Skeletal muscle satellite cell (primary cell): ENCODE data around the gene TRMT6.

ENCODE experiments used
- H3K27me3 ChIP-seq: 2 replicates; pipeline ENCODE4 v1.7.0; 2013; ENCODE audit warnings: low read length; ENCODE audit not compliant: control insufficient read depth, insufficient read depth
- H3K36me3 ChIP-seq: 2 replicates; pipeline ENCODE4 v1.7.0; 2013; ENCODE audit warnings: mild to moderate bottlenecking, control low read depth, low read length; ENCODE audit not compliant: insufficient read depth
- H3K4me1 ChIP-seq: 2 replicates; pipeline ENCODE4 v1.7.0; 2013; ENCODE audit warnings: low read length; ENCODE audit not compliant: control insufficient read depth, insufficient read depth
- H3K4me2 ChIP-seq: 2 replicates; pipeline ENCODE4 v1.7.0; 2013; ENCODE audit warnings: mild to moderate bottlenecking, low read length
- H3K4me3 ChIP-seq: 2 replicates; pipeline ENCODE4 v1.7.0; 2013; ENCODE audit warnings: low read length
- H3K9ac ChIP-seq: 2 replicates; pipeline ENCODE4 v1.7.0; 2013; ENCODE audit warnings: mild to moderate bottlenecking, low read depth, low read length, moderate library complexity
- H3K9me3 ChIP-seq: replicated peaks from 2 replicates; pipeline ENCODE4 v1.7.0; 2013; ENCODE audit warnings: mild to moderate bottlenecking, control low read depth, low read length

TRMT6 gene

GRCh38 chr20:5923493-5923892, 26.8 kb downstream of the TRMT6 start:
- Histone ChIP-seq H3K36me3 (no peaks in the 10 kb centered on the region), H3K27me3 (peaks cover 25% of the 10 kb centered on the region), H3K4me1 (peaks cover 16% of the 10 kb centered on the region), H3K4me2 (no peak overlapping the region), H3K9ac (no peak overlapping the region), H3K9me3 (no peaks in the 10 kb centered on the region), H3K4me3 (no peak overlapping the region)

- Histone ChIP-seq H3K36me3 (no peaks in the 10 kb centered on the region), H3K9me3 (no peaks in the 10 kb centered on the region), H3K4me2 (no peak overlapping the region), H3K27me3 (peaks cover 20% of the 10 kb centered on the region), H3K4me1 (peaks cover 16% of the 10 kb centered on the region), H3K4me3 (no peak overlapping the region), H3K9ac (no peak overlapping the region)
Measured at GRCh38 chr20:5920581-5920980, 29.8 kb downstream of the TRMT6 start.

GRCh38 chr20:5919626-5920544, 30.4 kb downstream of the TRMT6 start:
- peaks cover 16% of the 10 kb centered on the region for H3K4me1 ChIP-seq
- H3K4me3 ChIP-seq, result no peak overlapping the region
- peak overlapping the region; percentile 67 for H3K4me2 ChIP-seq
- peaks cover 19% of the 10 kb centered on the region for H3K27me3 ChIP-seq
- no peaks in the 10 kb centered on the region for H3K9me3 ChIP-seq
- H3K36me3 ChIP-seq, result no peaks in the 10 kb centered on the region
- H3K9ac ChIP-seq, result no peak overlapping the region

DNA sequence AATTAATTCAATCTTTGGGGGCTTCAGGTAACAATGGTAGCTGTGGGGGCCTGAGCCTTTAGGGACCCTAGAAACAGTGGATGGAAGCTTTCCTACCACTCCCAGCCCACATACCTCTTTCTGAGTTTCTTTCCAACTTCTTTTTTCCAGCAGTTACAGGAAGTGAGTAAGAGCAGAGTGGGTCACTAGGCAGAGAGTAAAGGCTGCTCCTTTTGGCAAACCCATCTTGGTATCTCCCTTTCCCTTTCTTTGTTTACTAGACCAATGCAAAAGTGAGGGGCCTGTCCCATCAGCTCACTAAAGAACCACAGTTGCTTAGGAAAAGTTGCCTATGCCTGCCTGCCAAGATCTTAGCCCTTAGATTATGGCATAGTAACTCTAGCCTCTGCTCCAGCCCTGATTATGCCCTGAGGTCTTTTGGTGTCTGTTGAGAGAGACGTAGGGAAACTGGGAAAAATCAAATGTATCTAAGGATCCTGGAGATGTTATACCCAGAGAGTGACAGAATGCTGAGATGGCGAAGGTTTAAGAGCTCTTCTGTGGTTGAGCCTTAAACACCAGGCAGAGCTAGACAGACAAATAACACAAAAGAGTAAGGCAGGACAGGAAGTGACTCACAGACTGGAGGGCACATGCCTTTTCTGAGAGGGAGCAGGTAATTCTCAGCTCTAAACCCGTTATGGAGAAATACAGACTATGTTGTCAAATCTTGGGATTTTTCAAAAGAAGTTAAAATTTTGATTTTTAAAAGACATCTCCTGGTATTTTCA, 31.3 kb downstream of the TRMT6 start:
- Histone ChIP-seq H3K36me3 (no peaks in the 10 kb centered on the region), H3K4me1 (peaks cover 16% of the 10 kb centered on the region), H3K4me3 (peak overlapping the region; percentile 21), H3K27me3 (peaks cover 15% of the 10 kb centered on the region), H3K4me2 (peak overlapping the region; percentile 67), H3K9ac (no peak overlapping the region), H3K9me3 (no peaks in the 10 kb centered on the region)

DNA sequence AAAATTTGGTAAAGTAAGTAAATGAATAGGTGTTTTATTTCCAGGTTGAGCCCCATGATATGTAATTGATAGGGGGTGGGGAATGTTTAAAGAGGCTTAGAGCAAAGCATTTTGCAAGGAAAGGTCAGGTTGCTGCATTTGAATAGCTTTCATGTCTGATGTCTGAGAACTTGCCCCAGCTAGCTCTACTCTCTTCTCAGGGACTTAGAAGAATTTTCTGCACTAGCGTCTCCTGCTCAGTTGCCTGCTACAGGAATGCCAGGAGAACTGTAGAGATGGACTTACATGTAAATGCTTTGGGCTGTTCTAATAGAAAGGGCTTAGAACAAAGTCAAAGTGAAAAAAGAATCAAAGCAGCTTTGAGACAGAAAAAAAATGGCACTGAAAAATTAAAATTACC, 35.5 kb downstream of the TRMT6 start:
- Histone ChIP-seq H3K4me2 (no peak overlapping the region), H3K9me3 (no peaks in the 10 kb centered on the region), H3K27me3 (peaks cover 24% of the 10 kb centered on the region), H3K4me1 (peaks cover 22% of the 10 kb centered on the region), H3K4me3 (no peak overlapping the region), H3K9ac (no peak overlapping the region), H3K36me3 (no peaks in the 10 kb centered on the region)

DNA sequence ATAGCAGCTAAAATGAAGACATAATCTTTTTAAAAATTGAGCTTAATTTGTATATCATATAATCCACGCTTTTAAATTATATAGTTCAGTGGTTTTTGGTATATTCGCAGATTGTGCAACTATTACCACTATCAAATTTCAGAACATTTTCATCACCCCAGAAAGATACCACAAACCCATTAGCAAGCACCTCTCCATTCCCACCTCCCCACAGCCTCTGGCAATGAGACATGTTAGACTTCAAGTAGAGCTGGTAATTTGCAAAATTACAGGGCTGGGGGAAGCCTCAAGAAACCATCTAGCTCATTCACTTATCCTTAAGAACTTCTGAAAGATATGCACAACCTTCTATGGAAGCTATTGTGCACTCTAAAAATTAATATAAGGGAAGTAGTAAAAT, 37.2 kb downstream of the TRMT6 start:
- Histone ChIP-seq H3K4me1 (peaks cover 9% of the 10 kb centered on the region), H3K9me3 (no peaks in the 10 kb centered on the region), H3K36me3 (no peaks in the 10 kb centered on the region), H3K9ac (no peak overlapping the region), H3K27me3 (peaks cover 28% of the 10 kb centered on the region), H3K4me3 (no peak overlapping the region), H3K4me2 (no peak overlapping the region)

DNA sequence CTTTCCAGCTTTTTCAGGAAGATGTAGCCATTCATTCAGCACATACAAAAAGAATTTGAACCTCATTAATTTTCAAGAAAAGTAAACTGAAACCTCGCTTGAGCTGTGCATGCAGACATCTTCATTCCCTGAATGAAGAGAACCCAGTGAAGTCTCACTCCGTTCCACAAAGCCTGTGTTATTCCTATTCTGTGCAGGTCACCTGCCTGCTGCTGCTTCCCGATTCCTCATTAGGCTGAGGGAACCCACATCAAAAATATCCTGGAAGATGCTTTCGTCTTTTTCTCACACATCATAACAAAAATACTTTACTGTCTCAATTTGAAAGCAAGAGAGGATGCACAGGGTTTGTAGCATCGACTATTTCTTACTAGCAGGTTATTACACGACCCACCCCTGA, 40.1 kb downstream of the TRMT6 start:
- peaks cover 9% of the 10 kb centered on the region for H3K4me1 ChIP-seq
- H3K4me3 ChIP-seq, result no peak overlapping the region
- no peak overlapping the region for H3K9ac ChIP-seq
- H3K9me3 ChIP-seq, result no peaks in the 10 kb centered on the region
- H3K36me3 ChIP-seq, result no peaks in the 10 kb centered on the region
- H3K27me3 ChIP-seq, result peaks cover 50% of the 10 kb centered on the region
- H3K4me2 ChIP-seq, result no peak overlapping the region

DNA sequence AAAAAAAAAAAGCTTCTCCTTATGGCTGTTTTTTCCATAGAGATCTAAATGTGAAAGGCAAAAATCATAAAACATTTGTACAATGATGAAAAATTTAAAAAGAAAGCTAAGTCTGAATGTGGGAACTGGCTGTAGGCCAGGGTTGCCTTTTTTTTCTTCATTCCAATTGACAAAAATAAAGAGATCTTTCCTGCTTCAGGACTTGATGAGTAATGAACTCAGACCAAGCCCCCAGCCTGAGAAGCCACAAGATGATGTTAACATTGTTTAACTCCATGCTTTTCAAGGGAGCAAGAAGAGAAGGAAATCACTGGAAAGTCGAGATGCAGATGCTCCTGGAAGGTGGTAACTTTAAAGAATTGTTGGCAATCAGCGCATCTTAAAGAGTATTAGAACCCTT, 41.4 kb downstream of the TRMT6 start:
- H3K4me3 ChIP-seq, result no peak overlapping the region
- H3K9me3 ChIP-seq, result no peaks in the 10 kb centered on the region
- no peak overlapping the region for H3K4me2 ChIP-seq
- H3K4me1 ChIP-seq, result peaks cover 9% of the 10 kb centered on the region
- no peak overlapping the region for H3K9ac ChIP-seq
- H3K36me3 ChIP-seq, result no peaks in the 10 kb centered on the region
- H3K27me3 ChIP-seq, result peaks cover 55% of the 10 kb centered on the region

DNA sequence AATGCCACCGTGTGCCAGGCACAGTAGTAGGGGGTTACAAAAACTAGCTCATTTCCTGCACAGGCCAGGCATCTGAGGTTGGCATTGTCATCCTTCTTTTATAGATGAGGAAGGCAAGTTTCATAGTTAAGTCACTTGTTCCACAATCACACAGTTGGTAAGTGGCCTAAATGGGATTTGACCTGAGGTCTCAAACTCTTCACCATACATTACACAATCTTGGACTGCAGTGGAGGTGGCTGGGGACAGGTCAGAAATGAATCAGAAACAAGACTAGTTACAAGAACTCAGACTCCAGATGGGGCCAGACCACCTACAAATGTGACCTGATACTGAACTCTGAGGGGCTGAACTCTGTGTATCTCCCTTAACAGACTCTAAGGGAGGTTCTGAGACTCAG, 49.4 kb downstream of the TRMT6 start:
- Histone ChIP-seq H3K4me1 (no peaks in the 10 kb centered on the region), H3K4me3 (no peak overlapping the region), H3K9ac (no peak overlapping the region), H3K4me2 (no peak overlapping the region), H3K9me3 (no peaks in the 10 kb centered on the region), H3K36me3 (no peaks in the 10 kb centered on the region), H3K27me3 (peaks cover 47% of the 10 kb centered on the region)

DNA sequence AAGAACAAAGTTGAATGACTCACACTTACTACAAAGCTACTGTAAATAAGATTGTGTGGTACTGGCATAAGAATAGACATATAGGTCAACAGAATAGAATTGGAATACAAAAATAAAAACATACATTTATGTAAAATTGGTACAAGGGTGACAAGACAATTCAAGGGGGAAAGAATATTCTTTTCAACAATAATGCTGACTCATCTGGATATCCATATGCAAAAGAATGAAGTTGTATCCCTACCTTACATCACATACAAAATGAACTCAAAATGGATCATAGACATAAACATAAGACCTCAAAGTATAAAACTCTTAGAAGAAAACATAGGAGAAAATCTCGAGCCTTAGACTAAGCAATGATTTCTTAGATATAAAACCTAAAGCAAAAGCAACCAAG, 50.9 kb downstream of the TRMT6 start:
- Histone ChIP-seq H3K4me2 (no peak overlapping the region), H3K4me3 (no peak overlapping the region), H3K27me3 (peaks cover 39% of the 10 kb centered on the region), H3K9me3 (no peaks in the 10 kb centered on the region), H3K4me1 (no peaks in the 10 kb centered on the region), H3K9ac (no peak overlapping the region), H3K36me3 (no peaks in the 10 kb centered on the region)

DNA sequence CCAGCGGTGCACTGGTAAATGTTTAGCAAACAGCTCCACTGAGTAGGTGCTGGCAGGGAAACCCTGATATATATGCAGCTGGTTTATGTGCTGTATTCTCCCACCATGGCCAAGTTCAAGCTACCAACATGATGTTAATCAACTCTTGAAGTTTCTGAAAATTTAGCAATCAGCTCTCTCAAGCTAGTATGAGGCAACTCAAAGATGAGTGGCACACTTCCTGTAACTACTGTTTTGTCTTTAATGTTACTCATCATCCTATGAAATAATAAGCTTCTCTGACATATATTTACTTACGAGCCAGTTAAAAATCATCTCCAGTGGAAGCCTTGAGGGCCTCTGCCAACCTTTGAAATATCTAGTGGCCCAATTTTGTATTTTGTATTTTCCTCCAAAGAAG, 54.7 kb downstream of the TRMT6 start:
- Histone ChIP-seq H3K4me2 (no peak overlapping the region), H3K4me3 (no peak overlapping the region), H3K4me1 (no peaks in the 10 kb centered on the region), H3K9me3 (no peaks in the 10 kb centered on the region), H3K27me3 (peaks cover 46% of the 10 kb centered on the region), H3K9ac (no peak overlapping the region), H3K36me3 (no peaks in the 10 kb centered on the region)
